ENCODE results near the gene TRNT1.

The TRNT1 gene

DNA sequence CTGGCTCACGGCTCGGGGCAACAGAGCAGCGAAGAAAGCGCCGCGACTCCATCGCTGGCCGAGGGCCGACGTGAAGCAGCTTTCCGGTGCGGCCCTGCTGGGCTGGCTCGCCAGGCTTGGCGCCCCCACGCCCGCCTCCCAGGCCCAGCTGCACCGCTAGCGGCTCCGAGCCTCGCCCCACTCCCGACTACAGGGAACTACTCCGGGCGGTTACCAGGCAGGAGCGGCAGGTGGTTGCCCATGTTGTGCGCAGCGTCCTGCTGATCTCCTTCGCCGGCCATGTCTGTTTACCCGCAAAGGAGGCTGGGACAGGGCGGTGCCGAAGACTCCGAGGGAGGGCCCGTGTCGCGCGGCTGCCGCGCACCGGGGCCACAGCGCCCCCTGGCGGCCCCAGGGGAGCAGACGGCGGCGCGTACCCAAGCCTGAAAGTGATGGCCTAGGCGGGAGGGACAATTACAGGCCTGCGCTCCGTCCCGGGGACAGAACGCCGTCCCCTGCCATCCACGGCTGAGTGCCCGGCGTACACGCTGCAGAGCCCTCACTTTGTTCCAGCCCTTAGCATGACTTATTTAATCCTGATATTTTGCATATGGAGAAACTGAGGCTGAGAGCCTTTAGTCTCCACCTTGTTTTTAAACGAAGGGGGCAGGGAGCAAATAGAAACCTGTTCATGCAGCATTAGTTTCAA lies 52.8 kb downstream of the TRNT1 start, which contains the start of gene CRBN:
CRBN (minus strand) TSS at position 285 of the 688 bp plus-strand sequence; CDS start at position 281, 4 bp downstream.
- peak; percentile 41 for DNase-seq

- no peak for DNase-seq
Measured at GRCh38 chr3:3180456-3180855, 53.7 kb downstream of the TRNT1 start.

DNA sequence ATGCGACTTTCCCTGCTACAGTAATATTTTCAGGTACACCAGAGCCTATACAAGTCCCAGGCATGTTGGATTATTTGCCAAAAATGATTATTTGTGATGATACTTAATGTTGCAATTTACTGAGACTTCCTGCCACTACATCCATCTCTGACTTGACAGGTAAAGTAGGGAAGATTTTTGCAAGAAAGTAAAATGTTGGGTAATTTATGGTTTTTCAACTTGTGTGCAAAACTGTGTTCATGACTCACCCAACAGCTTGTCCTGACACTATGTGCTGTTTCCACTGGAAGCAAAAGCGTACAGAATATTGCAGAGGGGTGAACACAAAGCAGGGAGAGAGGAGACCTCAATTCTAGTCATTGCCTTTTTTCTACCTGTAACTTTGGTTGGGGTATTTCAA lies 58.1 kb downstream of the TRNT1 start:
- DNase-seq, result no peak

GRCh38 chr3:3189102-3189727 lies 62.5 kb downstream of the TRNT1 start:
- DNase-seq, result no peak

- DNase-seq, result no peak
Measured at GRCh38 chr3:3189961-3190360, 63.2 kb downstream of the TRNT1 start.

DNA sequence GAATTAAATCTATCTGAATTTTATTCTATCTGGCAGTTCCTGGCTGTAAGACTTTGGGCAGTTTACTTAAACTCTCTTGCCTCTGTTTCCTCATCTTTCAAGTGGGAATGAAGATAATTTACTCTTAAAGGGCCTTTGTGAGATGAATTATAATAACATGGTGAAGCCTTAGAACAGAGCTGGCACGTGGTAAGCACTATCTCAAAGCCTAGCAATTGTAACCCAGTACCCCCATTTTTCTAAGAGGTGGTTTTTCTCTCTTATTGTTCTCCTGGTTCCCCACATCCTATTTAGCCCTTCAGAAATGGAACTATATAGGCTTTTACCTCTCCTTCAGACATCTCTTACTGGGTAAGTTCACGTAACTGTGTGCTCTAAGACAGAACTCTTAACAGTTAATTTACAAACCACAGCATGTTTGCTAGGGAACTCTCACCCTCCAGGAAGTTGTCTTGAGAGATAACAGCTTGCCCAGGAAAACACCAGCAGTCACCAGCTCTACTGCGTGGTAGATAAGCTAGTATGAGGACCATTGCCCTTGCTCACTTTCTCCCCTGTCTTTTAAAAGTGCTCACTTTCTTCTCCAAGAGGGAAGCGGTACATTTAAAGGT lies 65.0 kb downstream of the TRNT1 start:
- no peak for DNase-seq

DNA sequence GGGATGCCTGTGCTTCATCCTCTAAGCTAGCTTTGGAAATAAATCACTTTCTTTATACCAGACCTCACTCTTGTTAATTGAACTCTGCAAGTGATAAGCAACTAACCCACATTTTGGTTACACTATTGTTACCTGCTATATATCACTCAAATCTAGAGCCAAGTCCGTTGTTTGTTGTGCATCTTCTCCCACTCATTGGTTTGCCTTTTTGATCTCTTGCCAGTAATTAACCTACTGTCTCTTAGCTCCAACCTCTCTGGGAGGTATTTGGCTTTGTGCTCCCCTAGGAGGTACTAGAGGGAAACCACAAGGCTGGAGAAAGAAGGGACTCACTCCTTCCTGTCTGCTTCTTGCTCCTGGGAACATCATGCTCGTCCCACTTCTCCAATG lies 65.5 kb downstream of the TRNT1 start:
- DNase-seq, result no peak

GRCh38 chr3:3194861-3195260 lies 68.1 kb downstream of the TRNT1 start:
- no peak for DNase-seq

DNA sequence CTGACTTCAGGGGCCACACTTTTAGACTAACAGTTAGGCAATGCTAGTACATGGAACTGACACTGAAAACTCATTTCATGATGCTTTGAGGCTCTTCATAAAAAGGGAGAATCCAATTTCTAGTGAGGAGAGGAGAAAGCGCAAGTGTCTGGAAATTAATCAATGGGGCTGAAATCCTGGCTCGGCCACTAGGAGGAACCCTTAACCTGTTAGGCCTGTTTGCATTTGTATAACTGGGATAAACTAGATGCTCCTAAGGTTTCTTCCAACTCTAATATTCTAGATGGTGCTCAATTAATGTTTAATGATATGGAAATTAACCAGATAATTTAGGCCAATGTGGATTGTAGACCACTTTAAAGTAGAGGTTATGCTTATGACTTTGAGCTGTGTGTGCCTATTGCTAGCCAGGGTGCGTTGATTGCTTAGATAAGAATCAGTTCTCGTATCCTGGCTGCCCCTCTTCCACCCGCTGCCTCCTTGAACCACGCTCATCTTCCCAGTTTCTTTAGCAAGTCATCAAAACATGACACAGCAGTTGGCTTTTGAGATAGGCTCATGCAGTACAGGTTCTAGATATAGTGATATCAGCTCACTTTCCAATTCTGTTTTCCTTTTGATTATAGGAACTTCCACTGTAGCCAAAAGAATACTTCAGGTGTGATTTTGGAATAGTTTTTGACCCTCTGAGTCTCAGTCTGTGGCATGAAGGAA lies 69.6 kb downstream of the TRNT1 start:
- DNase-seq, result no peak
